PFSK-1 (cell line): Measurements from ENCODE around the gene UBE3B.

Experiments used
- POLR2AphosphoS5 ChIP-seq: IDR thresholded peaks from 2 replicates; pipeline ENCODE4 v1.6.1; 2012; ENCODE audit warnings: low read depth, mild to moderate bottlenecking, control low read depth, low read length, moderate library complexity
- REST ChIP-seq, 2 experiments: IDR thresholded peaks; 2 replicates each; pipeline versions ENCODE4 v1.6.1 to v1.8.0; 2011 to 2012; ENCODE audit warnings: low read depth in 2 of 2, low read length in 2 of 2, control low read depth in 1 of 2, inconsistent platforms in 1 of 2, mild to moderate bottlenecking in 1 of 2, moderate library complexity in 1 of 2; ENCODE audit not compliant: insufficient read depth in 1 of 2
- TAF1 ChIP-seq: IDR thresholded peaks from 2 replicates; pipeline ENCODE4 v1.6.1; 2012; ENCODE audit warnings: low read length, control low read depth, borderline replicate concordance; ENCODE audit not compliant: insufficient read depth

- TF ChIP-seq REST (IDR thresholded peaks at IDR 0.05; ENCODE audit: insufficient read depth in 1 of 2, low read depth in 2 of 2, low read length in 2 of 2) (no peak), POLR2AphosphoS5 (no peak), TAF1 (no peak)
Observed at GRCh38 chr12:109492371-109492770, 14.9 kb downstream of the UBE3B start.
